Measurements from ENCODE around the gene AWAT1.
A peak's percentile ranks its signal among the peaks of the same experiment; 100 is the strongest.

The AWAT1 gene

GRCh38 chrX:70289168-70289792 is 54.8 kb downstream of the AWAT1 start:
- DNase-seq (ENCODE audit: low read depth): no peak
- H3K4me3 ChIP-seq (ENCODE audit: low read length): peak overlapping the region; percentile 80
- TF ChIP-seq CTCF (conservative IDR thresholded peaks at IDR 0.05; ENCODE audit: low read depth, low read length): no peak

All from retinal pigment epithelial cell (primary cell).